ENCODE measurements around the gene KLHL4.

DNA sequence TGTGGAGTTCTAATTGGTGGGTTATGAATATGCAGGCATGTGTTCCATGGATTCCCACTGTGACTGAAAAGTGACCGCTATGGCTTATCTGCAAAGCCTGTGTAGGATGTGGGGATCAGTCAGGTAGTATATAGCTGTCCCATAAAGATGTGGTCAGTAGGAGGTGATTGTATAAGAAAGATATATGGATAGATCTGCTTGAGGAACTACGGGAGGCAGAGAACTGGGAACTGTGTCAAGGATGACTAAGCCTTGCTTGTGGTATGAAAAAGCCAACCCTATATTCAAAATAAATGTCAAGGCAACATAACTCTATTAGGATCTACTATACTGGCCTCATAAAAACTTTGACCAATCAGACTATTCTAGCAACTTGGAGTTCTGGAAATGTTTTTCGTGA lies 185.2 kb downstream of the KLHL4 start:
- no peak for TF ChIP-seq CTCF (IDR thresholded peaks at IDR 0.05 in 8 of 11, conservative IDR thresholded peaks at IDR 0.05 in 3 of 11)
- TF ChIP-seq POLR2AphosphoS5 (IDR thresholded peaks at IDR 0.05), result no peak
